8988T (cell line): Measurements from ENCODE around the gene NCAPH2.
"Not testable (repeated sequence)": the region's sequence is repeated elsewhere in the genome, so short reads cannot be mapped to it uniquely, and the experiment has no call there.

Experiments used
- DNase-seq: peaks from one replicate; pipeline ENCODE4 v3.0.0; 2011

Gene NCAPH2

GRCh38 chr22:50531546-50531961, 23.5 kb downstream of the NCAPH2 start:
- DNase-seq = no peak

- no peak for DNase-seq
Measured at GRCh38 chr22:50531962-50532674, 24.1 kb downstream of the NCAPH2 start.

- no peak for DNase-seq
Measured at GRCh38 chr22:50532824-50533796, 25.1 kb downstream of the NCAPH2 start.

- not testable (repeated sequence) for DNase-seq
Measured at GRCh38 chr22:50533856-50534711, 26.1 kb downstream of the NCAPH2 start.

DNA sequence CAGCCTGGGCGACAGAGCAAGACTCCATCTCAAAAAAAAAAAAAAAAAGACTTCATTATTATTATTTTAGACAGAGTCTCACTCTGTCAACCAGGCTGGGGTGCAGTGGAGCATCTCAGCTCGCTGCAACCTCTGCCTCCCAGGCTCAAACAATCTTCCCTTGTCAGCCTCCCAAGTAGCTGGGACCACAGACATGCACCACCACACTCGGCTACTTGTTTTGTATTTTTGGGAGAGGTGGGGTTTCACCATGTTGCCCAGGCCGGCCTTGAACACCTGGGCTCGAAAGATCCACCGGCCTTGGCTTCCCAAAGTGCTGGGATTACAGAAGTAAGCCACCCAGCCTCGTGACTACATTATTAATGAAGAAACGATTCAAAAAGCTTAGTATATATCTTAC, 27.1 kb downstream of the NCAPH2 start:
- no peak for DNase-seq

DNA sequence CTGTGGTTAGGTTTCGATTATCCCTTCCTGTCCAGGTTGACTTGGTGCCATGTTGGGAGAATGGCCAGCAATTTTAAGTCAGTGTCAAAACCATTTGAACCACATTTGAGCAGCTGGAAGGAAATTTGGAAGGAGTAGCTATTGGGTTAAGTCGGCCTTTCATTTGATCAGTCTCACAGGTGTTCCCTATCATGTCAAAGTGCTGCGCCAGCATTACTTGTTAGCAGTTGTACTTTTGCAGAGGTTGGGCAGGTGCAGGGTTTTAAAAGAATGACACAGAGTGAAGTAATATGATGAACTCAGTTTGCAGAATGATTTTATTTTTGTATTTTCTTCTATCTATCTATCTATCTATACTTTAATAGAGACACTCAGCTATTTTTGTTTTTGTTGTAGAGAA, 28.2 kb downstream of the NCAPH2 start:
- DNase-seq = no peak

DNA sequence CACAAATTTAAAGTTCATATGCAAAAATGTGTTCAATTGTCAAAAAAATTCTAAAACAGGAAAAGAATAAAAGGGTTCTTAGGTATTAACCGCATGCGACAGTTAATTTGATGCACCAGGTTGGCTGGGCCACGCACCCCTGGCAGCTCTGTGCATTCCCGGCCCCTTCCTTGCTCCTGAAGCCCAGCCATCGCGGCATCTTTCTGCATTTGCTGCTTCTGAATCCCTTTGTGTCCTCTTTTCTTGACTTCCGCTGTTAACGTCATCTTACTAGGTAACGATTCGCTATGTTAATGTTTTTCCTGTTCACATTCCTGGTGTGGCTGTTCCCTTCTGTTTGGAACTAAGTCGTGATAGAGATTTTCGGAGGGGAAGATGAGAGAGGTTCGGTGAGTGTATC, 29.7 kb downstream of the NCAPH2 start:
- no peak for DNase-seq

GRCh38 chr22:50540381-50540780, 32.4 kb downstream of the NCAPH2 start:
- no peak for DNase-seq

GRCh38 chr22:50541667-50542026, 33.6 kb downstream of the NCAPH2 start:
- DNase-seq = not testable (repeated sequence)

DNA sequence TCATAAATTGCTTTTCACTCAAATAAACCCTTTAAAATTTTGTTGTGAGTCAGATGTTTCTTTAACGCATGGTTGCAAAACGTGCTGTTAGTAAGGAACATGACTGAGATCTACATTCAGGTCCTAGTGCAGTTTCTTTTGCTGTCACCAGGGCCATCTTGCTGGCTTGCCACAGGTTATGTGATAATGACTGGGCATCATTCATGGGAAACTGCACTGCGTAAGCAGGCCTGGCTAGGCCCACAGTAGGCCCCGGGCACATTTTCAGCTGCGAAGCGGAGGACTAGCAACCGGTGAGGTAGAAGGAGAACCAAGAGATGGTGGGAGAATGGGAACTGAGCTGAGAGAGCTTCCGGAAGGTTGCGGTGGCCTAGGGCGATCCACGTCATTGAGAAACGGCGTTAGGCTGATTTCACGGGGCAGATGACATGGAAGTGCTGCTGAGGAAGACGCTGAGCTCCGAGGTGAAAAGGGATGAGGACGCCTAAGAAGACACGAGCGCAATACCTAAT, 34.4 kb downstream of the NCAPH2 start:
- DNase-seq = no peak

- DNase-seq = no peak
Measured at GRCh38 chr22:50544078-50544745, 36.2 kb downstream of the NCAPH2 start.

DNA sequence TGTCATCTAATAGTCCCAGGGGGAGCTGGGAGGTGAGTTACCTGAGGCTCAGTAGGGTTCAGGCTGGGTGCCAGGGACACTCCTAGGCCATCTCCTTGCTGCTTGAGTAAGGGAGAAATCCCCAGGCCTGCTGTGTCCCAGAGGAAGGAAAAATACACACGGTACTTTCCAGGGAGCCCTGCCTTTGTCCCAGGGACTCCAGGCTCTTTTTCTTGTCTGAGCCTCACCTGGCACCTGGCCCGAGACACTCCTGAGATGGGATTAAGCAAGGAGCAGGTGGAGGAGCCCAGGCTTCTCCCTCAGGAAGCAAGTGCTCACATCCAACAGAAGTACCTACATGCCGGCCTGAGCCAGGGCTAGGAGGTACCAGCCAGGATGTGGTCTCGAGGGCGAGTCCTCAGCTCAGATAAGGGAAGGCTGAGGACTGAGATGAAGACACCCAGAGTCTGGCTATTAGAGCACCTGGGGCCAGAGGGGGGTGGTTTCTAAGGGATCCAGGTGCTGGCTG, 36.8 kb downstream of the NCAPH2 start:
- no peak for DNase-seq

DNA sequence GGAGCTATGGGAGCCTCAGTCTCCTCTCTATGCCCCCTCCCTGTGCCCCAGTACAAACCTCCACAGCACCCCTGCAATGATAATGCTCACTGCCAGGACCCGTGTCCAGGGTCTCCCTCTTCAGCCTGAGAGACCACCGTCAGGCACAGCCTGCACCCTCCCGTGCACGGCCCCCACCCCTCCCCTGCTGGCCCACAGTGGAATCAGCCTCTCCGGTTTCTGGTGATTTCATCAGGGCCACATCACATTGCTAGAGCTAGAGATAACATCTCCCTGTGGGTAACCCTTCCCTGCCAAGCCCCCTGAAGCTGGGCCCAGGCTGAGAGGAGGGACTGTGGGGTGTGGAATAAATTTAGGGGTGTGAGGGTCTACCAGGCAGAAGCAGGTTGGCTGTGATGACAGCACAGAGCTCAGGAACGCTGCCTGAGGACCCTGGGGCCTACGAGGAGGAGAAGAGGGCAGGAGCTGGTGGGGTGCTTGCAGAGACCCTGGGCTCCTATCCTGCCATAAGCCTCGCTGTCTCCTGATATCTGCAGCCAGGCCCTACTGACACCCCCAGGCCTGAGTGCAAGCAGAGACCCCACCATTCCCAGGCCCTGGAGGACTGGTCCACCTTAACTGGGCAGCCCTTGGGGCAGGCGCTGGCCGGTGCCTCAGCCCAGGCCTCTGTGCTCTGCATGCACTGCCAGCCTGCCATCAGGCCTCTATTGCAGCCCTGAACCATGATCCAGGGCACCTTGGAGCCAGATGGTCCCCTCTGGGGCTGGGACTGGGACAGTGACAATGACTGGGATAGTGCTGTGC, 37.7 kb downstream of the NCAPH2 start, which contains the start of gene KLHDC7B:
KLHDC7B (plus strand) TSS at position 378 of the 804 bp plus-strand sequence; CDS start at position 723, 345 bp downstream.
- no peak for DNase-seq

- DNase-seq = no peak
Measured at GRCh38 chr22:50546326-50547262, 38.6 kb downstream of the NCAPH2 start.

DNA sequence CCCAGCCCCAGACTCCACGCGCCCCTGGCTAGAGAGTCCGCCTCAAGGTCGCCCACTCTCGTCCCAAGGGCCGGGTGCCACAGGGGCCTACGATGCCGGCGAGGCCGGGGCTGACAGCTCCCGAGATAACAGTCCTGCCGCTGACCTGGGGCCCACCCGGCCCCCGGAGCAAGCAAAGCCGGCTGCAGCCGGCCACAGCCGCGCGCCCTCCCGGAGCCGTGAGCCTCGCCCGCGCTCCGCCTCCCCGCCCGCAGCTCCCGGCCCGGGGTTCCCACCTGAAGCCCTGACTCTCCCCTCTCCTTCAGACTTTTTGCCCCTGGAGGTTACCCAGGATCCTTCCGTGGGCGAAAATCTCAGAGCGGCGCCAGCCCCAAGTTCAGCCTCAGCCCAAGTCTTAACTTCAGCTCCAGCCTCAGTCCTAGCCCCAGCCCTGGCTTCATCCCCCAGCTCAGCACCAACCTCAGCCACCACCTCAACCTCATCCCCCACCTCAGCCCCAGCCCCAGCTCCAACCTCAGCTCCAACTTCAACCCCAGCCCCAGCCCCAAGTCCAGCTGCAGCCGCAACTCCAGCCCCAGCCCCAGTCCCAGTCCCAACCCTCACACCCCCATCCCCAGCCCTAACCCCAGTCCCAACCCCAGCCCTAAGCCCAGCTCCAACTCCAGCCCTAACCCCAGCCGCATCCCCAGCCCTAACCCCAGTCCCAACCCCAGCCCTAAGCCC, 39.4 kb downstream of the NCAPH2 start:
- no peak for DNase-seq

DNA sequence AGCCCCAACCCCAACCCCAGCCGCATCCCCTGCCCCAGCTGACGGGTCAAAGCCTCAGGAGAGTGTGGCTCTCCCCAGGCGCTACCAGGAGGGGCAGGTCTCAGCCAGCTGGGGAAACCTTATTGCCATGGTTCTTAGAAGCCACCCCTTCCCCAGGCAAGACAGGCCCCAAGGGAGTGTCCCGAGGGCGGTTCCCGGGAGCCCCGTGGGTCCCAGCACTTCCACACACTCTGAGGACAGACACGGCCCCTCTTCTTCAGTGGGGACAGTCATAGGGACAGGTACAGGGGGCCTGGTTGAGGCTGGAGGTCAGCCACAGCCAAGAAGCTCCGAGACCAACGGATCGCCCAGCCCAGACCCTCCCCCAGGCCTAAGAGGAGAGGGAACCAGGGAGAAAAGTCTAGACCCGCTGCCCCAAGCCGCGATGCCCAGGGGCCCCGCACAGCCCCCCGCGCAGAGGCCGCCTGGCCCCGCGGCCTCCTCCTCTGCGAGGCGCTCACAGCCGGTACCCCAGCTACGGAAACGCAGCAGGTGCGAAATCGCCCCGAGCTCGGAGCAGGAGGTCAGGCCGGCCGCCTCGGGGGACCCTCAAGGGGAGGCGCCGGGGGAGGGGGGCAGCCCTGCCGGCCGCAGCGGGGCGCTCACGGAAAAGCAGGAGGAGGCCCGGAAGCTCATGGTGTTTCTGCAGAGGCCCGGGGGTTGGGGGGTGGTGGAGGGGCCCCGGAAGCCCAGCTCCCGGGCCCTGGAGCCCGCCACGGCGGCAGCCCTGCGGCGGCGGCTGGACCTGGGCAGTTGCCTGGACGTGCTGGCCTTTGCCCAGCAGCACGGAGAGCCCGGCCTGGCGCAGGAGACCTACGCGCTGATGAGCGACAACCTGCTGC, 40.3 kb downstream of the NCAPH2 start:
- no peak for DNase-seq

DNA sequence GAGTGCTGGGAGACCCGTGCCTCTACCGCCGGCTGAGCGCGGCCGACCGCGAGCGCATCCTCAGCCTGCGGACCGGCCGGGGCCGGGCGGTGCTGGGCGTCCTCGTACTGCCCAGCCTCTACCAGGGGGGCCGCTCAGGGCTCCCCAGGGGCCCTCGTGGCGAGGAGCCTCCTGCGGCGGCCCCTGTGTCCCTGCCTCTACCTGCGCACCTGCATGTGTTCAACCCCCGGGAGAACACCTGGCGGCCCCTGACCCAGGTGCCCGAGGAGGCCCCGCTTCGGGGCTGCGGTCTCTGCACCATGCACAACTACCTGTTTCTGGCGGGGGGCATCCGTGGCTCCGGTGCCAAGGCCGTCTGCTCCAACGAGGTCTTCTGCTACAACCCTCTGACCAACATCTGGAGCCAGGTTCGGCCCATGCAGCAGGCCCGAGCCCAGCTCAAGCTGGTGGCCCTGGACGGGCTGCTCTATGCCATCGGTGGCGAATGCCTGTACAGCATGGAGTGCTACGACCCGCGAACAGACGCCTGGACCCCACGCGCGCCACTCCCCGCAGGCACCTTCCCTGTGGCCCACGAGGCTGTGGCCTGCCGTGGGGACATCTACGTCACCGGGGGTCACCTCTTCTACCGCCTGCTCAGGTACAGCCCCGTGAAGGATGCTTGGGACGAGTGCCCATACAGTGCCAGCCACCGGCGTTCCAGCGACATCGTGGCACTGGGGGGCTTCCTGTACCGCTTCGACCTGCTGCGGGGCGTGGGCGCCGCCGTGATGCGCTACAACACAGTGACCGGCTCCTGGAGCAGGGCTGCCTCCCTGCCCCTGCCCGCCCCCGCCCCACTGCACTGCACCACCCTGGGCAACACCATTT, 41.1 kb downstream of the NCAPH2 start:
- no peak for DNase-seq
